ENCODE results near the gene GBP6. TPM values are rescaled to one million over a fixed set of nuclear protein-coding genes. Genes with fewer than 3 reads are reported as not detected.

GBP6 gene
- total and polyA plus RNA-seq, 2 experiments from 2014 or later = 0.03 TPM; not detected in 1

DNA sequence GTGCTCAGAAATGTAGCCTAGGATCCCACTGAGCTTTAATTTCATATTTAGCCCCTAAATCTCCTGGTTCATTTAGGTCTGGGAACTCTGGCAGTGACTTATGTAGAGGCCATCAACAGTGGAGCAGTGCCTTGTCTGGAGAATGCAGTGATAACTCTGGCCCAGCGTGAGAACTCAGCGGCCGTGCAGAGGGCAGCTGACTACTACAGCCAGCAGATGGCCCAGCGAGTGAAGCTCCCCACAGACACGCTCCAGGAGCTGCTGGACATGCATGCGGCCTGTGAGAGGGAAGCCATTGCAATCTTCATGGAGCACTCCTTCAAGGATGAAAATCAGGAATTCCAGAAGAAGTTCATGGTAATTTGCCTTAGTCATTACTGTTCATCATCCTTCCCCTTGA lies 17.8 kb downstream of the GBP6 start:
- TF ChIP-seq EZH2 (IDR thresholded peaks at IDR 0.05; ENCODE audit: borderline replicate concordance) (no peak), EZH2phosphoT487 (IDR thresholded peaks at IDR 0.05; ENCODE audit: low read depth, severe bottlenecking, unreplicated experiment) (no peak)
- TF ChIP-seq, protein P1, sequence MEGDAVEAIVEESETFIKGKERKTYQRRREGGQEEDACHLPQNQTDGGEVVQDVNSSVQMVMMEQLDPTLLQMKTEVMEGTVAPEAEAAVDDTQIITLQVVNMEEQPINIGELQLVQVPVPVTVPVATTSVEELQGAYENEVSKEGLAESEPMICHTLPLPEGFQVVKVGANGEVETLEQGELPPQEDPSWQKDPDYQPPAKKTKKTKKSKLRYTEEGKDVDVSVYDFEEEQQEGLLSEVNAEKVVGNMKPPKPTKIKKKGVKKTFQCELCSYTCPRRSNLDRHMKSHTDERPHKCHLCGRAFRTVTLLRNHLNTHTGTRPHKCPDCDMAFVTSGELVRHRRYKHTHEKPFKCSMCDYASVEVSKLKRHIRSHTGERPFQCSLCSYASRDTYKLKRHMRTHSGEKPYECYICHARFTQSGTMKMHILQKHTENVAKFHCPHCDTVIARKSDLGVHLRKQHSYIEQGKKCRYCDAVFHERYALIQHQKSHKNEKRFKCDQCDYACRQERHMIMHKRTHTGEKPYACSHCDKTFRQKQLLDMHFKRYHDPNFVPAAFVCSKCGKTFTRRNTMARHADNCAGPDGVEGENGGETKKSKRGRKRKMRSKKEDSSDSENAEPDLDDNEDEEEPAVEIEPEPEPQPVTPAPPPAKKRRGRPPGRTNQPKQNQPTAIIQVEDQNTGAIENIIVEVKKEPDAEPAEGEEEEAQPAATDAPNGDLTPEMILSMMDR (IDR thresholded peaks at IDR 0.05; ENCODE audit: poor library complexity) = no peak

DNA sequence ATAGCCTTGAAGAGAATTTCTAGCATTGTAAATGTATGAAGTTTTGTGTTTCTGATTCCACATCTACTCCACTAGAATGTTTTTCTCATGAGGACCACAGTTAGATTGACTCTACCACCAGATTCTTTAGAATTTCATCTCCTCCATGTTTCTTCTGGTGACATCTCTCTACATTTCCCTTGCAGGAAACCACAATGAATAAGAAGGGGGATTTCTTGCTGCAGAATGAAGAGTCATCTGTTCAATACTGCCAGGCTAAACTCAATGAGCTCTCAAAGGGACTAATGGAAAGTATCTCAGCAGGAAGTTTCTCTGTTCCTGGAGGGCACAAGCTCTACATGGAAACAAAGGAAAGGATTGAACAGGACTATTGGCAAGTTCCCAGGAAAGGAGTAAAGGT lies 18.6 kb downstream of the GBP6 start:
- no peak overlapping the region for H2AFZ ChIP-seq
- no peaks in the 10 kb centered on the region for H3K9me2 ChIP-seq (replicated peaks; ENCODE audit: insufficient read depth)
- no peaks in the 10 kb centered on the region for H3K27me3 ChIP-seq
- no peak overlapping the region for H3K27ac ChIP-seq
- no peaks in the 10 kb centered on the region for H3K4me1 ChIP-seq (ENCODE audit: insufficient read depth)
- H3K9me3 ChIP-seq (ENCODE audit: low read depth) = no peaks in the 10 kb centered on the region
- H3K4me2 ChIP-seq = no peak overlapping the region
- H4K20me1 ChIP-seq (ENCODE audit: insufficient read depth, poor library complexity, severe bottlenecking) = no peaks in the 10 kb centered on the region
- no peaks in the 10 kb centered on the region for H3K36me3 ChIP-seq (replicated peaks; ENCODE audit: insufficient read depth, low read depth)
- no peaks in the 10 kb centered on the region for H3K79me2 ChIP-seq
- no peak for DNase-seq (ENCODE audit: low spot score)
- no peak overlapping the region for H3K4me3 ChIP-seq
- TF ChIP-seq, protein P1 (IDR thresholded peaks at IDR 0.05; ENCODE audit: poor library complexity) = no peak
- TF ChIP-seq EZH2 (IDR thresholded peaks at IDR 0.05; ENCODE audit: borderline replicate concordance) (no peak), EZH2phosphoT487 (IDR thresholded peaks at IDR 0.05; ENCODE audit: low read depth, severe bottlenecking, unreplicated experiment) (no peak)

More for the DNA sequence above, 17.8 kb downstream of the GBP6 start:
- H2AFZ ChIP-seq = no peak overlapping the region
- H3K9me2 ChIP-seq (replicated peaks; ENCODE audit: insufficient read depth) = no peaks in the 10 kb centered on the region
- DNase-seq (ENCODE audit: low spot score) = no peak
- H3K4me3 ChIP-seq = no peak overlapping the region
- no peak overlapping the region for H3K27ac ChIP-seq
- H3K36me3 ChIP-seq (replicated peaks; ENCODE audit: insufficient read depth, low read depth) = no peaks in the 10 kb centered on the region
- H3K27me3 ChIP-seq = no peaks in the 10 kb centered on the region
- no peak overlapping the region for H3K4me2 ChIP-seq
- WGBS (ENCODE audit: low lambda C conversion rate, missing lambda C conversion rate) = 93% methylated on average over 6 of the region's 6 CpGs
- no peaks in the 10 kb centered on the region for H3K4me1 ChIP-seq (ENCODE audit: insufficient read depth)
- no peaks in the 10 kb centered on the region for H4K20me1 ChIP-seq (ENCODE audit: insufficient read depth, poor library complexity, severe bottlenecking)
- no peaks in the 10 kb centered on the region for H3K9me3 ChIP-seq (ENCODE audit: low read depth)
- no peaks in the 10 kb centered on the region for H3K79me2 ChIP-seq

DNA sequence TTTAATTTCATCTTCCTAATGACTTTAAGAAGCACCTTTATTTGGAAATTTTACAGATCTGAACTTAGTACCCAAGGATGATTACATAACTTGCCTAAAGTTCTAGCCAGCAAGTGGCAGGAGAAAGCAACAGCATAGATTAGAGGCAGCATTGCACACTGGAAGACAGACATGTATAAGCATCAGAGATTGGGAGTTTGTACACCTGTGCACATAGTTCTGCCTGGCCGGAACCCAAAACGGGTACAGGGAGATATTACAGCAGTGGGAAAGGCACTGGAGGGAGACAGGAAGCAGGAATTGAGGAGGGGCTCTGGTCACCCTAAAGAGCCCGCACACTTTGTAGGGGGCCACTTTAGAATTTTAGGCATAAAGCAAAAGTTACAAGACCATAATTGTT lies 19.3 kb downstream of the GBP6 start:
- Histone ChIP-seq H3K9me2 (replicated peaks; ENCODE audit: insufficient read depth) (no peaks in the 10 kb centered on the region), H3K9me3 (ENCODE audit: low read depth) (no peaks in the 10 kb centered on the region), H3K36me3 (replicated peaks; ENCODE audit: insufficient read depth, low read depth) (no peaks in the 10 kb centered on the region), H2AFZ (no peak overlapping the region), H3K27me3 (no peaks in the 10 kb centered on the region), H3K79me2 (no peaks in the 10 kb centered on the region), H4K20me1 (ENCODE audit: insufficient read depth, poor library complexity, severe bottlenecking) (no peaks in the 10 kb centered on the region), H3K4me2 (no peak overlapping the region), H3K4me1 (ENCODE audit: insufficient read depth) (no peaks in the 10 kb centered on the region), H3K27ac (no peak overlapping the region), H3K4me3 (no peak overlapping the region)
- DNase-seq (ENCODE audit: low spot score) = no peak
- 92% methylated on average over 3 of the region's 3 CpGs for WGBS (ENCODE audit: low lambda C conversion rate, missing lambda C conversion rate)
- TF ChIP-seq EZH2phosphoT487 (IDR thresholded peaks at IDR 0.05; ENCODE audit: low read depth, severe bottlenecking, unreplicated experiment) (no peak), EZH2 (IDR thresholded peaks at IDR 0.05; ENCODE audit: borderline replicate concordance) (no peak)
- TF ChIP-seq, protein P1 (IDR thresholded peaks at IDR 0.05; ENCODE audit: poor library complexity) = no peak

DNA sequence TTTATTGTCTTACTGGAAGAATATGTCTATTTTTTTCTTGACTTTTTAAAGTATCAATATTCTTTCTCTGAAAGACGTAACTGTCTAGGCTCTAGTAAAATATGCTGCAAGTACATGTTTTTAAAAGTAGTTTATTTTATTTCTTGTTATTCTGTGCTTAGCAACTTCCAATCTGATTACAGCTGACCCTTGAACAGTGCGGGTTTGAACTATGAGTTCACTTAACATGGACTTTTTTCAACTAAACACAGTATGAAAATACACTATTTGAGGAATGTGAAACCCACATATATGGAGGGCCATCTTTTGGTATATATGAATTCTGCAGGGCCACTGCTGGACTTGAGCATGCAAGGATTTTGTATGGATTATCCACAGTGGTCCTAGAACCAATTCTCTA lies 26.8 kb downstream of the GBP6 start:
- no peaks in the 10 kb centered on the region for H3K36me3 ChIP-seq (replicated peaks; ENCODE audit: insufficient read depth, low read depth)
- H3K4me2 ChIP-seq = no peak overlapping the region
- no peaks in the 10 kb centered on the region for H3K79me2 ChIP-seq
- H4K20me1 ChIP-seq (ENCODE audit: insufficient read depth, poor library complexity, severe bottlenecking) = no peaks in the 10 kb centered on the region
- no peaks in the 10 kb centered on the region for H3K4me1 ChIP-seq (ENCODE audit: insufficient read depth)
- no peak for DNase-seq (ENCODE audit: low spot score)
- no peaks in the 10 kb centered on the region for H3K9me2 ChIP-seq (replicated peaks; ENCODE audit: insufficient read depth)
- no peak overlapping the region for H3K27ac ChIP-seq
- no peaks in the 10 kb centered on the region for H3K9me3 ChIP-seq (ENCODE audit: low read depth)
- TF ChIP-seq EZH2 (IDR thresholded peaks at IDR 0.05; ENCODE audit: borderline replicate concordance) (no peak), EZH2phosphoT487 (IDR thresholded peaks at IDR 0.05; ENCODE audit: low read depth, severe bottlenecking, unreplicated experiment) (no peak)
- TF ChIP-seq, protein P1 (IDR thresholded peaks at IDR 0.05; ENCODE audit: poor library complexity) = no peak
- WGBS (ENCODE audit: low lambda C conversion rate, missing lambda C conversion rate) = 93% methylated on average over 2 of the region's 2 CpGs
- H3K4me3 ChIP-seq = no peak overlapping the region
- no peaks in the 10 kb centered on the region for H3K27me3 ChIP-seq
- H2AFZ ChIP-seq = no peak overlapping the region

Data from hepatocyte (in vitro differentiated cells).